GM06990 (cell line): ENCODE results near the gene DOCK11.
"Not testable (repeated sequence)": the region's sequence is repeated elsewhere in the genome, so short reads cannot be mapped to it uniquely, and the experiment has no call there.

Experiments
- DNase-seq: peaks from one replicate; pipeline ENCODE4 v3.0.0-alpha.2; 2011; ENCODE audit not compliant: insufficient read length; ENCODE audit errors: extremely low read depth
- H3K27me3 ChIP-seq: replicated peaks from 2 replicates; pipeline ENCODE4 v1.6.0; 2011; ENCODE audit warnings: low read length; ENCODE audit not compliant: control insufficient read depth, insufficient read depth
- H3K36me3 ChIP-seq: 2 replicates; pipeline ENCODE4 v1.5.1; 2011; ENCODE audit warnings: low read length; ENCODE audit not compliant: control insufficient read depth, insufficient read depth
- H3K4me3 ChIP-seq: replicated peaks from 2 replicates; pipeline ENCODE4 v1.5.1; 2011; ENCODE audit warnings: low read depth, mild to moderate bottlenecking, control low read depth, low read length
- TF ChIP-seq, protein P1 (sequence below): IDR thresholded peaks from 2 replicates; pipeline ENCODE4 v1.5.1; 2011; ENCODE audit warnings: low read length, control low read depth, mild to moderate bottlenecking, inconsistent platforms; ENCODE audit not compliant: insufficient read depth, poor library complexity, severe bottlenecking

Gene DOCK11

DNA sequence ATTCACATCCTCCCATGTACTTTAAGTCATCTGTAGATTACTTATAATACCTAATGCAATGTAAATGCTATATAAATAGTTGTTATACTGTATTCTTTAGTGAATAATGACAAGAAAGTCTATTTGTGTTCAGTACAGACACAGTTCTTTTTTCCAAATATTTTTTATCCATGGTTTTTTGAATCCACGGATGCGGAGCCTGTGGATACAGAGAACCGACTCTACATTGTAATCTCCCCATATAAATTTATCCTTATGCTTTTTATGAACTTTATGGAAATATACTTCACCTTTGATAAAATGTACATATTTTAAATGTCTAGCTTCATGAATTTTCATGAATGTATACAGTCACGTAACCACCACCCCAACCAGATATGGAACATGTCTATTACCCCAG, 88.2 kb downstream of the DOCK11 start:
- no peaks in the 10 kb centered on the region for H3K36me3 ChIP-seq

DNA sequence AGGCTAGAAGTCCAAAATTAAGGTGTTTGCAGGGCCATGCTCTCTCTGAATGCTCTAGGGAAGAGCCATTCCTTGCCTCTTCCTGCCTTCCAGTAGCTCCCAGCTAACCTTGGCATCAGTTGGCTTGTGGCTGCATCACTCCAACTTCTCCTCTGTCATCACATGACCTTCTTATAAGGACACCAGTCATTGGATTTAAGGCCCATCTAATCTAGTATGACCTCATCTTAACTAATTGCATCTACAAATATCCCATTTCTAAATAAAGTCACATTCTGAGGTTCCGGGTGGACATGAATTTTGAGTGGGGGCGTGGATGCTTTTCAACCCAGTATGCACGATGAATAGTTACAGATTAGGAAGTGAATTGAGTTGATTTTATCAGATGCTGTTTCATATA, 89.7 kb downstream of the DOCK11 start:
- H3K36me3 ChIP-seq: no peaks in the 10 kb centered on the region
- H3K4me3 ChIP-seq: no peak overlapping the region
- H3K27me3 ChIP-seq: no peaks in the 10 kb centered on the region
- TF ChIP-seq, protein P1, sequence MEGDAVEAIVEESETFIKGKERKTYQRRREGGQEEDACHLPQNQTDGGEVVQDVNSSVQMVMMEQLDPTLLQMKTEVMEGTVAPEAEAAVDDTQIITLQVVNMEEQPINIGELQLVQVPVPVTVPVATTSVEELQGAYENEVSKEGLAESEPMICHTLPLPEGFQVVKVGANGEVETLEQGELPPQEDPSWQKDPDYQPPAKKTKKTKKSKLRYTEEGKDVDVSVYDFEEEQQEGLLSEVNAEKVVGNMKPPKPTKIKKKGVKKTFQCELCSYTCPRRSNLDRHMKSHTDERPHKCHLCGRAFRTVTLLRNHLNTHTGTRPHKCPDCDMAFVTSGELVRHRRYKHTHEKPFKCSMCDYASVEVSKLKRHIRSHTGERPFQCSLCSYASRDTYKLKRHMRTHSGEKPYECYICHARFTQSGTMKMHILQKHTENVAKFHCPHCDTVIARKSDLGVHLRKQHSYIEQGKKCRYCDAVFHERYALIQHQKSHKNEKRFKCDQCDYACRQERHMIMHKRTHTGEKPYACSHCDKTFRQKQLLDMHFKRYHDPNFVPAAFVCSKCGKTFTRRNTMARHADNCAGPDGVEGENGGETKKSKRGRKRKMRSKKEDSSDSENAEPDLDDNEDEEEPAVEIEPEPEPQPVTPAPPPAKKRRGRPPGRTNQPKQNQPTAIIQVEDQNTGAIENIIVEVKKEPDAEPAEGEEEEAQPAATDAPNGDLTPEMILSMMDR: no peak
- DNase-seq: no peak

More for the DNA sequence above, 88.2 kb downstream of the DOCK11 start:
- TF ChIP-seq, protein P1: no peak
- no peak for DNase-seq
- Histone ChIP-seq H3K27me3 (no peaks in the 10 kb centered on the region), H3K4me3 (no peak overlapping the region)

DNA sequence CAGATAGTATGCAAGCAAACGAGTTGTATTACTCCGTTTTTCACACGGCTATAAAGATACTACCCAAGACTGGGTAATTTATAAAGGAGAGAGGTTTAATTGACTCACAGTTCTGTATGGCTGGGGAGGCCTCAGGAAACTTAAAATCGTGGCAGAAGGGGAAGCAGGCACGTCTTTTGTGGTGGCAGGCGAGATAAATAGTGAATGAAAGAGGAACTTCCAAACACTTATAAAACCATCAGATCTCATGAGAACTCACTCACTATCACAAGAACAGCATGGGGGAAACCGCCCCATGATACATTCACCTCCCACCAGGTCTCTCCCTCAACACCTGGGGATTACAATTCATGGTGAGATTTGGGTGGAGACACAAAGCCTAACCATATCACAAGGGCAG, 90.6 kb downstream of the DOCK11 start:
- not testable (repeated sequence) for DNase-seq, H3K4me3 ChIP-seq, H3K36me3 ChIP-seq, H3K27me3 ChIP-seq

DNA sequence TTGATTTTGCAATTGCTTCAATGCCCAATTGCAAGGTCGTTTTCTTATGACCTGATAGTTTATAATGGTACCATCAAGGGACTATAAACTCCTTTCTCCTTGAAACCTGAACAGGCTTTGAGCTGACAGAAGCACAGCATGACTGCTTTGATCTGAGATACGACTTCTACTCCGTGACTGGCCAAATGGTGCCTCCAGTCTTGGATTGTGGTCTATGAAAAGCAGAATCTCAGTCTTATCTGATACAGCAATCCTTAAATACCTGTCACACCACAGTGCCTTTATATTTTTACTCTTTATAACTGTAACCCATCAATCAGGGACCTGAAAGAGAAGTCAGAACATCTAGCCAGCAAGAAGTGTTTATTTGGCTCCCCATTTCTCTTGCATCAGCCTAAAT, 93.1 kb downstream of the DOCK11 start:
- no peak for DNase-seq

DNA sequence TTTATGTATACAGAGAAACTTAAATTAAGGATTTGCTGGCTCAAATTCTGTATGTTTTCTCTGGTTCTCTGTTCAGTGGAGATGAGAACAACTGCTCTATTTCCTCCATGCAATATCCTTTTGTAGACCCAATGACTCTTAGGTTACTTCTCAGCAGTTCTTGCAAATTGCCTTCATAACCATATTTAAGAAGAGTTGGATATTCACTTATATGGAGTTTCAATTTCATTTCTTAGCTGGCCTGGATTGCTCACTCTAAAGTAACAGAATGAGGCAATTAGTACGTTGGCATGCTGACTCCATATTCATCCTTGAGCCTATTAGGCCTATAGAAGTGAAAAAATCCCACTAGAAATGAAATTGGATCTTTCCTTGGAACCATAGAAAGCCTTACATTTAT, 93.6 kb downstream of the DOCK11 start:
- DNase-seq: no peak
- no peaks in the 10 kb centered on the region for H3K27me3 ChIP-seq

More for the DNA sequence above, 93.1 kb downstream of the DOCK11 start:
- H3K36me3 ChIP-seq: no peaks in the 10 kb centered on the region
- no peaks in the 10 kb centered on the region for H3K27me3 ChIP-seq
- H3K4me3 ChIP-seq: no peak overlapping the region
- TF ChIP-seq, protein P1: no peak

DNA sequence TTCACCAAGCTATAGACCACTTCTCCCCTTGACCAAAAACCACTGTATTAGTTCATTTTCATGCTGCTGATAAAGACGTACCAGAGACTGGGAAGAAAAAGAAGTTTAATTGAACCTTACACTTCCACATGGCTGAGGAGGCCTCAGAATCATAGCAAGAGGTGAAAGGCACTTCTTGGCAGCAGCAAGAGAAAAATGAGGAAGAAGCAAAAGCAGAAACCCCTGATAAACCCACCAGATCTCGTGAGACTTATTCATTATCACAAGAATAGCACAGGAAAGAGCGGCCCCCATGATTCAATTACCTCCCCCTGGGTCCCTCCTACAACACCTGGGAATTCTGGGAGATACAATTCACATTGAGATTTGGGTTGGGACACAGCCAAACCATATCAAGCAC, 97.8 kb downstream of the DOCK11 start:
- TF ChIP-seq, protein P1: no peak
- Histone ChIP-seq H3K36me3 (no peaks in the 10 kb centered on the region; the same call in 1 of the 2 replicates), H3K4me3 (no peak overlapping the region), H3K27me3 (no peaks in the 10 kb centered on the region)
- no peak for DNase-seq

More for the DNA sequence above, 93.6 kb downstream of the DOCK11 start:
- Histone ChIP-seq H3K36me3 (no peaks in the 10 kb centered on the region), H3K4me3 (no peak overlapping the region)
- TF ChIP-seq, protein P1: no peak
